K562 treated with DMSO at 1 percent for 12 hours (cell line): ENCODE measurements around the gene RANGAP1. TPM values are rescaled to one million over a fixed set of nuclear protein-coding genes. Genes with fewer than 3 reads are reported as not detected.

Experiments used
- total RNA-seq: library from RNA; unstranded; fragments of 300-600 nt; gene quantifications from 2 replicates; pipeline ENCODE4 v1.2.3, GENCODE V29; 2022; ENCODE audit not compliant: insufficient read depth

Gene RANGAP1, protein sequence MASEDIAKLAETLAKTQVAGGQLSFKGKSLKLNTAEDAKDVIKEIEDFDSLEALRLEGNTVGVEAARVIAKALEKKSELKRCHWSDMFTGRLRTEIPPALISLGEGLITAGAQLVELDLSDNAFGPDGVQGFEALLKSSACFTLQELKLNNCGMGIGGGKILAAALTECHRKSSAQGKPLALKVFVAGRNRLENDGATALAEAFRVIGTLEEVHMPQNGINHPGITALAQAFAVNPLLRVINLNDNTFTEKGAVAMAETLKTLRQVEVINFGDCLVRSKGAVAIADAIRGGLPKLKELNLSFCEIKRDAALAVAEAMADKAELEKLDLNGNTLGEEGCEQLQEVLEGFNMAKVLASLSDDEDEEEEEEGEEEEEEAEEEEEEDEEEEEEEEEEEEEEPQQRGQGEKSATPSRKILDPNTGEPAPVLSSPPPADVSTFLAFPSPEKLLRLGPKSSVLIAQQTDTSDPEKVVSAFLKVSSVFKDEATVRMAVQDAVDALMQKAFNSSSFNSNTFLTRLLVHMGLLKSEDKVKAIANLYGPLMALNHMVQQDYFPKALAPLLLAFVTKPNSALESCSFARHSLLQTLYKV
- 108 and 109 TPM in 2 replicates for total RNA-seq

GRCh38 chr22:41285820-41286638 is at the start of gene RANGAP1:
Gene RANGAP1 (minus strand): TSS chr22:41286187. CDS start chr22:41281044, 5,143 bp downstream.

GRCh38 chr22:41301085-41302020 is 15.4 kb upstream of the RANGAP1 start, which contains the start of gene ZC3H7B:
Gene ZC3H7B (plus strand): TSS chr22:41301525. CDS start chr22:41320661, 19,136 bp downstream.

GRCh38 chr22:41240377-41241132 is 45.4 kb downstream of the RANGAP1 start, which contains the start of gene CHADL:
Gene CHADL (minus strand): TSS chr22:41240931. CDS start chr22:41240881, 50 bp downstream.

GRCh38 chr22:41204992-41205900 is 80.7 kb downstream of the RANGAP1 start, which contains the start of gene L3MBTL2:
Gene L3MBTL2 (plus strand): TSS chr22:41205312. CDS start chr22:41205363, 51 bp downstream.

Other genes starting within 250 kb of the RANGAP1 start
- gene EP300, start 193.6 kb downstream of the RANGAP1 start, total RNA-seq = 3.4 and 31.4 TPM in 2 replicates
- gene L3MBTL2, start 80.9 kb downstream of the RANGAP1 start, total RNA-seq = 10.3 and 14.9 TPM in 2 replicates
- gene CHADL, start 45.3 kb downstream of the RANGAP1 start, total RNA-seq = not detected in 2 replicates
- 11.8 and 31.3 TPM in 2 replicates for gene ZC3H7B, start 15.3 kb upstream of the RANGAP1 start, total RNA-seq
- 0.45 and 0.52 TPM in 2 replicates for gene TEF, start 95.8 kb upstream of the RANGAP1 start, total RNA-seq
- 6.2 and 21.4 TPM in 2 replicates for gene TOB2, start 160.6 kb upstream of the RANGAP1 start, total RNA-seq
- gene PHF5A, start 182.5 kb upstream of the RANGAP1 start, total RNA-seq = 37.8 and 46.8 TPM in 2 replicates
- gene ACO2, start 182.9 kb upstream of the RANGAP1 start, total RNA-seq = 61.7 and 100 TPM in 2 replicates